Trophoblast cell (in vitro differentiated cells and primary cell): Measurements from ENCODE around the gene ZNF432.
"Not testable (repeated sequence)": the region's sequence is repeated elsewhere in the genome, so short reads cannot be mapped to it uniquely, and the experiment has no call there.

Source experiments
- DNase-seq, 2 donors: peaks; one replicate each; pipeline ENCODE4 v3.0.0-alpha.2; 2016
- H2AFZ ChIP-seq: 2 replicates; pipeline ENCODE4 v1.6.1; 2013; ENCODE audit warnings: low read length, moderate library complexity, mild to moderate bottlenecking; ENCODE audit not compliant: insufficient read depth, poor library complexity
- H2AK5ac ChIP-seq: 2 replicates; pipeline ENCODE4 v1.6.1; 2013; ENCODE audit warnings: mild to moderate bottlenecking, low read length
- H2BK120ac ChIP-seq: 2 replicates; pipeline ENCODE4 v1.6.1; 2013; ENCODE audit warnings: low read length, mild to moderate bottlenecking, moderate library complexity; ENCODE audit not compliant: insufficient read depth, poor library complexity
- H2BK12ac ChIP-seq: 2 replicates; pipeline ENCODE4 v1.6.1; 2013; ENCODE audit warnings: mild to moderate bottlenecking, low read length, moderate library complexity
- H2BK5ac ChIP-seq: 2 replicates; pipeline ENCODE4 v1.6.1; 2013; ENCODE audit warnings: low read length, low read depth, moderate library complexity, mild to moderate bottlenecking; ENCODE audit not compliant: poor library complexity
- H3K14ac ChIP-seq: 2 replicates; pipeline ENCODE4 v1.6.1; 2013; ENCODE audit warnings: mild to moderate bottlenecking, low read length
- H3K18ac ChIP-seq: 2 replicates; pipeline ENCODE4 v1.6.1; 2013; ENCODE audit warnings: mild to moderate bottlenecking, low read length
- H3K23ac ChIP-seq: 2 replicates; pipeline ENCODE4 v1.6.1; 2013; ENCODE audit warnings: low read length
- H3K27ac ChIP-seq: 2 replicates; pipeline ENCODE4 v1.5.1; 2013; ENCODE audit warnings: low read depth, mild to moderate bottlenecking, inconsistent platforms, low read length, moderate library complexity
- H3K27me3 ChIP-seq: 2 replicates; pipeline ENCODE4 v1.6.1; 2013; ENCODE audit warnings: inconsistent platforms, mild to moderate bottlenecking, low read length, moderate library complexity; ENCODE audit not compliant: insufficient read depth
- H3K36me3 ChIP-seq, 2 experiments: 1 replicate in 1 of 2; 2 replicates in 1 of 2; pipeline ENCODE4 v1.6.1; 2013; ENCODE audit warnings: low read length in 2 of 2, mild to moderate bottlenecking in 2 of 2, moderate library complexity in 1 of 2; ENCODE audit not compliant: insufficient read depth in 2 of 2, control insufficient read depth in 1 of 2
- H3K4ac ChIP-seq: 2 replicates; pipeline ENCODE4 v1.6.1; 2013; ENCODE audit warnings: low read depth, mild to moderate bottlenecking, low read length, moderate library complexity
- H3K4me1 ChIP-seq, 2 experiments: 1 replicate in 1 of 2; 2 replicates in 1 of 2; pipeline ENCODE4 v1.6.1; 2013; ENCODE audit warnings: low read length in 2 of 2, mild to moderate bottlenecking in 2 of 2, moderate library complexity in 1 of 2; ENCODE audit not compliant: insufficient read depth in 2 of 2, control insufficient read depth in 1 of 2
- H3K4me2 ChIP-seq: 2 replicates; pipeline ENCODE4 v1.6.1; 2013; ENCODE audit warnings: inconsistent platforms, mild to moderate bottlenecking, low read length, moderate library complexity
- H3K4me3 ChIP-seq: 2 replicates; pipeline ENCODE4 v1.5.1; 2013; ENCODE audit warnings: mild to moderate bottlenecking, low read depth, low read length, inconsistent platforms
- H3K79me1 ChIP-seq: one replicate; pipeline ENCODE4 v1.6.1; 2013; ENCODE audit warnings: low read length
- H3K79me2 ChIP-seq: 2 replicates; pipeline ENCODE4 v1.6.1; 2013; ENCODE audit warnings: low read length, mild to moderate bottlenecking; ENCODE audit not compliant: control insufficient read depth, insufficient read depth, poor library complexity
- H3K9ac ChIP-seq: 2 replicates; pipeline ENCODE4 v1.6.1; 2013; ENCODE audit warnings: mild to moderate bottlenecking, low read length
- H3K9me3 ChIP-seq: 2 replicates; pipeline ENCODE4 v1.6.1; 2013; ENCODE audit warnings: low read depth, mild to moderate bottlenecking, control low read depth, inconsistent platforms, low read length; ENCODE audit not compliant: insufficient read depth
- H4K12ac ChIP-seq: 2 replicates; pipeline ENCODE4 v1.6.1; 2013; ENCODE audit warnings: low read depth, mild to moderate bottlenecking, low read length, moderate library complexity
- H4K8ac ChIP-seq: 2 replicates; pipeline ENCODE4 v1.6.1; 2013; ENCODE audit warnings: low read depth, mild to moderate bottlenecking, low read length, moderate library complexity
- H4K91ac ChIP-seq: one replicate; pipeline ENCODE4 v1.6.1; 2013; ENCODE audit warnings: low read depth, mild to moderate bottlenecking, low read length, moderate library complexity
- WGBS: extraction: QIAGEN DNeasy Blood & Tissue Kit; methylation state at CpG from one replicate; pipeline ENCODE4 v1.1.7; 2013; ENCODE audit warnings: missing lambda C conversion rate; ENCODE audit not compliant: insufficient read length, insufficient coverage; ENCODE audit errors: extremely low coverage; 5-methylcytosine and 5-hydroxymethylcytosine counted together

Gene ZNF432

DNA sequence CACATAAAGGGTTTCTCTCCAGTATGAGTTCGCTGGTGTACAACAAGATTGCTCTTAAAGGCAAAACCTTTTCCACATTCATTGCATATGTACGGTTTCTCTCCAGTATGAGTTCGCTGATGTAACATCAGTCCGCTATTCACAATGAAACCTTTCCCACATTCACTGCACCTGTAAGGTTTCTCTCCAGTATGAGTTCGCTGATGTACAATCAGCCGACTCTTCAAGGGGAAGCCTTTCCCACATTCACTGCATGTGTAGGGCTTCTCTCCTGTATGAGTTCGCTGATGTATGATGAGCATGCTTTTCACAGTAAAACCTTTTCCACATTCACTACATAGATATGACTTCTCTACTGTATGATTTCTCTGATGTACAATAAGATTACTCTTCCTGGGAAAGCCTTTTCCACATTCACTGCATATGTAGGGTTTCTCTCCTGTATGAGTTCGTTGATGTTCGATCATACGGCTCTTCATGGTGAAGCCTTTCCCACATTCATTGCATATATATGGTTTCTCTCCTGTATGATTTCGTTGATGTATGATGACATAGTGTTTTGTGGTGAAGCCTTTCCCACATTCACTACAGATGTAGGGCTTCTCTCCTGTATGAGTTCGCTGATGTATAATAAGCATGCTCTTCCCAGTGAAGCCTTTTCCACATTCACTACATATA lies 14.4 kb downstream of the ZNF432 start:
- Histone ChIP-seq H3K18ac (no peak overlapping the region), H3K36me3 (peaks cover 16 to 33% of the 10 kb centered on the region in 2 experiments), H2BK5ac (no peak overlapping the region), H4K8ac (no peak overlapping the region), H3K79me1 (no peaks in the 10 kb centered on the region), H3K23ac (no peak overlapping the region), H3K4me3 (no peak overlapping the region), H2AK5ac (no peak overlapping the region), H3K79me2 (no peaks in the 10 kb centered on the region), H2BK120ac (no peak overlapping the region), H3K4ac (no peak overlapping the region), H3K4me2 (no peak overlapping the region), H3K9me3 (peaks cover 20% of the 10 kb centered on the region), H4K12ac (no peak overlapping the region), H3K14ac (no peak overlapping the region), H3K27ac (no peak overlapping the region), H3K9ac (no peak overlapping the region), H4K91ac (no peak overlapping the region), H3K27me3 (no peaks in the 10 kb centered on the region), H2BK12ac (no peak overlapping the region), H3K4me1 (no peaks in the 10 kb centered on the region), H2AFZ (no peak overlapping the region)
- no peak for DNase-seq
- no CpG with 5 or more reads among the region's 12 CpGs for WGBS

DNA sequence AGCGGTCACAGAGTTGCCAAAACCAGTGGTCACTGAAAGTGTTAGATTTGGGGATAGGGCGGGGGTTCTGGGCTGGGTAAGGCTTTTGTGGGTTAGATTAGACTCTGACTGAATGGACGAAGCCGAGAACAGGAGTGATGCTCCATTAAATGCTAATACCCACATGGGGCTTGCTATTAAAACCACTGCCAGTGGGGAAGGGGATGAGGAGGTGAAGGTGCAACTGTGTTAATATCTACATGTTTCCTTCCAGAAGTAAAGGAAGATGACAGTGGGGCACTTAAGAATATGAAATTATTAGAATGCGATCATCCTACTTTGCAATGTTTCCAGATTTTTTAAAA lies 19.9 kb downstream of the ZNF432 start:
- H3K27ac ChIP-seq = peak overlapping the region; percentile 63

DNA sequence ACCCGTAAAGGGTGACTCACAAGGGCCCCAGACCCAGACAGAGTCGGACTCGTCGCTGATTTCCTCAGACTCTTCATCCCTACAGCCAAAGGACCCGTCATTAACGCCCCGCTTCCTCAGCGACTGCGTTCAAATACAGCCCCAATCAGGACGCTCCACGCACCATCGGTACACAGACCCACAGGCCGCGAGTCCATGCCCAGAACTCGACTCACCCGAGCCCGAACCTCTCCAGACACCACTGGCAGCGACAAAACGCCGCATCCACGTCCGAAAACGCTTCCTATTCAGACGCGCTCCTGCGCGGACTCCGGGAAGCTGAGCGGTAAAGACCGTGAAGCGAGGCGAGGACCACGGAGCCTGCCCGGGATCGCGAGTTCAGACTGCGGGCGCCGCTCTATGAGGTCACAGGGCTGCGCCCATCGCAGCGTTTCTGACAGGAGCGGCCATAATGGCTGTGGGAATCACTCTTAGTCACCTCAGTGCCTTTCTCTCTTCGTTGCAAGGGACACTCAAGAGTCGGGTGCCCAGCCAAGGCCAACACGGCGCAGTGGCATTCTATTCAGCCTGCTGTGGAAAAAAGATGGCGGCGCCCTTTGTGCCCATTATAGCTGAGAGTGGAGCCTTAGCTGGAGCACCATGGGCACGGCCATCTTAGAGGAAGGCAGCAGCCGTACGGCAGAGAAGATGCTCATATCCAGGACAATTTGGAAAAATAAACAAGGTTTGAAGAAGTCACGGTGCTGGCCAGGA lies 20.4 kb downstream of the ZNF432 start, which contains the start of gene ZNF614:
TSS of gene ZNF614 (minus strand) at position 353 of the 753 bp plus-strand sequence. CDS start 2,634 bp downstream, outside the sequence.
- peak within 1 kb of the TSS; percentile 83 for H3K4me2 ChIP-seq
- H3K9ac ChIP-seq = peak within 1 kb of the TSS; percentile 85
- H3K79me1 ChIP-seq = peaks cover 11% of the 10 kb centered on the region

More for the DNA sequence above, 19.9 kb downstream of the ZNF432 start:
- H3K4me2 ChIP-seq = peak overlapping the region; percentile 83
- peak overlapping the region; percentile 82 for H2BK120ac ChIP-seq
- peak overlapping the region; percentile 80 for H2AFZ ChIP-seq
- H3K4ac ChIP-seq = peak overlapping the region; percentile 57
- peaks cover 14 to 15% of the 10 kb centered on the region in 2 experiments for H3K36me3 ChIP-seq
- peak overlapping the region; percentile 20 for H3K9ac ChIP-seq
- peak overlapping the region; percentile 94 for H3K14ac ChIP-seq
- peak overlapping the region; percentile 63 for H4K12ac ChIP-seq
- no peaks in the 10 kb centered on the region for H3K27me3 ChIP-seq
- H2BK5ac ChIP-seq = peak overlapping the region; percentile 80
- DNase-seq = no peak
- H3K9me3 ChIP-seq = peaks cover 9% of the 10 kb centered on the region
- H4K91ac ChIP-seq = peak overlapping the region; percentile 89
- H3K79me1 ChIP-seq = peaks cover 11% of the 10 kb centered on the region
- H3K23ac ChIP-seq = no peak overlapping the region
- WGBS = no CpG with 5 or more reads among the region's 5 CpGs
- H2AK5ac ChIP-seq = no peak overlapping the region
- peak overlapping the region; percentile 90 for H3K4me3 ChIP-seq
- H2BK12ac ChIP-seq = no peak overlapping the region
- no peak overlapping the region for H3K18ac ChIP-seq
- H3K4me1 ChIP-seq = peaks cover 4 to 11% of the 10 kb centered on the region in 2 experiments
- H4K8ac ChIP-seq = peak overlapping the region; percentile 91
- H3K79me2 ChIP-seq = peaks cover 4% of the 10 kb centered on the region

DNA sequence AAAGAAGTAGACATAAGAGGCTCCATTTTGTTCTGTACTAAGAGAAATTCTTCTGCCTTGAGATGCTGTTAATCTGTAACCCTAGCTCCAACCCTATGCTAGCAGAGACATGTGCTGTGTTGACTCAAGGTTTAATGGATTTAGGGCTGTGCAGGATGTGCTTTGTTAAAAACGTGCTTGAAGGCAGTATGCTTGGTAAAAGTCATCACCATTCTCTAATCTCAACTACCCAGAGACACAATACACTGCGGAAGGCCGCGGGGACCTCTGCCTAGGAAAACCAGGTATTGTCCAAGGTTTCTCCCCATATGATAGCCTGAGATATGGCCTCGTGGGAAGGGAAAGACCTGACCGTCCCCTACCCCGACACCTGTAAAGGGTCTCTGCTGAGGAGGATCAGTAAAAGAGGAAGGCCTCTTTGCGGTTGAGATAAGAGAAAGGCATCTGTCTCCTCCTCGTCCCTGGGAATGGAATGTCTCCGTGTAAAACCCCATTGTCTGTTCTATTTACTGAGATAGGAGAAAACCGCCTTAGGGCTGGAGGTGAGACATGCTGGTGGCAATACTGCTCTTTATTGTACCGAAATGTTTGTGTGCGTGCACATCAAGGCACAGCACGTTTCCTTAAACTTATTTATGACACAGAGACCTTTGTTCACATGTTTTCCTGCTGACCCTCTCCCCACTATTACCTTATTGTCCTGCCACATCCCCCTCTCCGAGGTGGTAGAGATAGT lies 22.2 kb downstream of the ZNF432 start:
- H3K9ac ChIP-seq, H2BK120ac ChIP-seq, H4K91ac ChIP-seq, H3K4ac ChIP-seq, H4K12ac ChIP-seq, H2AK5ac ChIP-seq, H4K8ac ChIP-seq, H3K18ac ChIP-seq, H3K79me2 ChIP-seq, H3K14ac ChIP-seq, H2BK12ac ChIP-seq, H3K4me3 ChIP-seq, H3K23ac ChIP-seq, H3K27me3 ChIP-seq, H3K9me3 ChIP-seq, H2AFZ ChIP-seq: not testable (repeated sequence)
- WGBS = no CpG with 5 or more reads among the region's 15 CpGs
- Histone ChIP-seq H3K27ac (peak overlapping the region; percentile 68), H2BK5ac (peak overlapping the region; percentile 55), H3K79me1 (peaks cover 11% of the 10 kb centered on the region), H3K36me3 (peaks cover 20 to 25% of the 10 kb centered on the region in 2 experiments), H3K4me1 (peaks cover 4 to 11% of the 10 kb centered on the region in 2 experiments), H3K4me2 (peak overlapping the region; percentile 43)
- DNase-seq = peak; percentile 69 to 81

More for the DNA sequence above, 20.4 kb downstream of the ZNF432 start, which contains the start of gene ZNF614:
- Histone ChIP-seq H3K14ac (peak within 1 kb of the TSS; percentile 94), H3K18ac (peak within 1 kb of the TSS; percentile 86), H2BK5ac (peak within 1 kb of the TSS; percentile 80), H3K27me3 (no peaks in the 10 kb centered on the region), H2BK120ac (peak within 1 kb of the TSS; percentile 82), H3K36me3 (peaks cover 17 to 18% of the 10 kb centered on the region in 2 experiments), H2AFZ (peak within 1 kb of the TSS; percentile 80), H4K91ac (peak within 1 kb of the TSS; percentile 89), H3K79me2 (peaks cover 4% of the 10 kb centered on the region), H3K4ac (peak within 1 kb of the TSS; percentile 57), H3K9me3 (peaks cover 9% of the 10 kb centered on the region), H3K4me1 (peaks cover 4 to 11% of the 10 kb centered on the region in 2 experiments), H2AK5ac (no peak within 1 kb of the TSS), H3K27ac (peak within 1 kb of the TSS; percentile 68), H3K4me3 (peak within 1 kb of the TSS; percentile 90), H4K12ac (peak within 1 kb of the TSS; percentile 63), H2BK12ac (peak within 1 kb of the TSS; percentile 42), H3K23ac (no peak within 1 kb of the TSS), H4K8ac (peak within 1 kb of the TSS; percentile 91)
- WGBS = no CpG with 5 or more reads among the region's 53 CpGs
- DNase-seq = peak; percentile 84 to 88
